Limb (tissue), 2 donors: ENCODE results near the gene TUBA1C.
"Not testable (repeated sequence)": the region's sequence is repeated elsewhere in the genome, so short reads cannot be mapped to it uniquely, and the experiment has no call there.

ENCODE experiments used
- DNase-seq, 2 donors: peaks; one replicate each; pipeline ENCODE4 v3.0.0-alpha.2; 2016; ENCODE audit errors: extremely low spot score in 2 of 2

Gene TUBA1C

GRCh38 chr12:49282740-49283375 lies 18.0 kb downstream of the TUBA1C start:
- not testable (repeated sequence) for DNase-seq

- DNase-seq, result no peak
Observed at GRCh38 chr12:49283541-49284429, 18.9 kb downstream of the TUBA1C start.

GRCh38 chr12:49284672-49285071 lies 19.8 kb downstream of the TUBA1C start:
- no peak for DNase-seq

- no peak for DNase-seq
Observed at GRCh38 chr12:49287876-49288275, 23.0 kb downstream of the TUBA1C start.

- DNase-seq, result peak; percentile 69 to 76
Observed at GRCh38 chr12:49288412-49288853, 23.6 kb downstream of the TUBA1C start.

- DNase-seq, result no peak
Observed at GRCh38 chr12:49288922-49289555, 24.2 kb downstream of the TUBA1C start.

- no peak for DNase-seq
Observed at GRCh38 chr12:49292729-49293055, 27.8 kb downstream of the TUBA1C start.

- DNase-seq, result peak; percentile 65 to 71
Observed at GRCh38 chr12:49293056-49293956, 28.4 kb downstream of the TUBA1C start.

GRCh38 chr12:49294086-49294803 lies 29.4 kb downstream of the TUBA1C start:
- DNase-seq, result peak in 1 of 2 donors; percentile 45

GRCh38 chr12:49294804-49295081 lies 29.9 kb downstream of the TUBA1C start:
- DNase-seq, result peak in 1 of 2 donors; percentile 44

GRCh38 chr12:49295082-49295936 lies 30.4 kb downstream of the TUBA1C start, which contains the start of gene PRPH:
Gene PRPH, plus strand, starts transcription at chr12:49295147. Its CDS starts 54 bp downstream, at chr12:49295201.
- peak in 1 of 2 donors; percentile 58 for DNase-seq

GRCh38 chr12:49296034-49296835 lies 31.4 kb downstream of the TUBA1C start:
- DNase-seq, result peak in 1 of 2 donors; percentile 72

- DNase-seq, result peak in 1 of 2 donors; percentile 46
Observed at GRCh38 chr12:49296836-49297694, 32.2 kb downstream of the TUBA1C start.

- DNase-seq, result no peak
Observed at GRCh38 chr12:49297695-49298060, 32.8 kb downstream of the TUBA1C start.

GRCh38 chr12:49298160-49298559 lies 33.3 kb downstream of the TUBA1C start:
- DNase-seq, result no peak

- DNase-seq, result no peak
Observed at GRCh38 chr12:49301760-49302159, 36.9 kb downstream of the TUBA1C start.

GRCh38 chr12:49304161-49304560 lies 39.3 kb downstream of the TUBA1C start:
- DNase-seq, result peak in 1 of 2 donors; percentile 31
